Lung microvascular endothelial cell (primary cell): ENCODE data around the gene CASP2. TPM values are rescaled to one million over a fixed set of nuclear protein-coding genes. Genes with fewer than 3 reads are reported as not detected.

Experiments
- DNase-seq, 2 donors: peaks; one replicate each; pipeline versions ENCODE4 v3.0.0 to v3.0.0-alpha.2; 2010; ENCODE audit warnings: low read depth in 2 of 2
- total RNA-seq: library from RNA; depleted of rRNA; stranded (reverse); fragments of >200 nt; gene quantifications from 2 replicates; pipeline ENCODE4 v1.2.1, GENCODE V29; 2014

The CASP2 gene
- total RNA-seq, 1 donor from 2014 or later: 9.9 TPM

DNA sequence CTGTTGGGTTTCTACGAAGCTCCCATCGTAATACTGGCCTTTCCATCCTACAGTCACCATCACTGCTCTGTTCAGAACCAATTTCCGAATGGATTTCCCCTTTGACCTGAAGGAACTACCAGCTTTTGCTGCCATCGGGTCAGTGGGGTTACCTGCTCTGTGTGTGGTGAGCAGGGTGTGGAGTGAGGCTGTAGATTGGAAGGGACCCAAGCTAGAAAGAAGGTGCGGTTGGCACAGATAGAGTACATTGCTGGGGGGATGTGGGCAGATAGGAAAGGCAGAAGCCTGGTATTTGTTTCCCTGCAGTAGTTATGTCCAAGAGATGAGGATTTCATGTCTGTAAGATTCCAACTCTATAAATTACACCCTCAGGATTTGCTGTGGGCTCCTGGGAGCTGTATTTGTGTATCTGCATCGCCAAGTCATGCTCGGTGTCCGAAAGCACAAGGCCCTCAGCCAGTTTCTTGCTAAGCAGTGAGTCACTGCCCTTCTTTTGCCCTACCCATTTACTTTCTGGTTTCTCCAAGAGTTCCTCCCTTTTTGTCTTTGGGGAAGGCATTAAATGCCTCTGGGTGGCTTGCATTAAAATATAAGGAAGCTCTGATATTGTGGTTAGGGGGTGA lies 43.1 kb downstream of the CASP2 start:
- DNase-seq: peak in 1 of 2 donors; percentile 70

DNA sequence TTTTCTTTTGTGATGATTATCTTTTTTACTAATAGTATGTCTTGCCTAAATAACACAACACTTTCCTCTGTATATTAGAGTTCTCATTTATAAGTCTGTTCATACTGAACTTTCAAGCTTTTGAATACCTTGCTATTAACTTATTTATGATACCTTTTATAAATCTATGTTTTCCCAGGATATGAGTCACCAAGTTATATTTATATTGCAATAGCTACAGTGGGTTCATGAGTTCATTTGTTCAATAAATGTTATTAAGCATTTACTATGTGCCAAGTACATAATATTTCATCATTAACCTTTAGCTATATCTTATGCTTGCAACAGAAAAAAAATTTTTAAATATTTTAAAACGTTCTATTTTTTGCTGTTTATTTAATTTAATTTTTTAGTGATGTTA lies 46.1 kb downstream of the CASP2 start:
- DNase-seq: no peak

DNA sequence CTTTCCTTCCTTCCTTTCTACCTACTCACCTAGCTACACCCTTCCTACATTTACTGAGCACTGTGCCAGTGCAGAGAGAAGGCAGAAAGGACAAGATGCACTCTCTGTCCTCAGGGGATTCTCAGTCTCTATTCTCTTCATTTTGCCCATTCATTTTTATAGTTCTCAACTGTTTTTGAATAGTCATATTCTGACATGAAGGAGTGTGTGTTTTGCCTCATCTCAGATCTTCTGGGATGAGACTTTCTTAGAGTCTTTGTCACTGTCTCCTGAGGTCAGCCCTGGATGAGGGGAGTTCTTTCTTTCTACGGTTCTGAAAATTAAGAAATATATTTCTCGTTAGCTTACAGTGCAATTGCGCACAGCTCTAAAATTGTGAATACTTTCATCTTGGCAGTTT lies 49.1 kb downstream of the CASP2 start:
- no peak for DNase-seq

DNA sequence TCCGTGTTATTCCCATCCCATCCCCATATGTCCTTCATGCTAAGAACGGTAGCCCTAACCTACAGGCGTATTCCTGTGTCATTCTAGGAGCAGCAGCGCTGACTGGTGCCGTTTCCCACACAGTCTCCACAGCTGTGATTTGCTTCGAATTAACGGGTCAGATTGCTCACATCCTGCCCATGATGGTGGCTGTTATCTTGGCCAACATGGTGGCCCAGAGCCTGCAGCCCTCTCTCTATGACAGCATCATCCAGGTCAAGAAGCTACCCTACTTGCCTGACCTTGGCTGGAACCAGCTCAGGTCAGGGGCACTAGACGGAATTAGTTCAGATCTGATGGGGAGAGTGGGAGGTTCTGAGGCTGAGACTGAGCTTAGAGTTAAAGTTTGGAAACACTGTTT lies 53.7 kb downstream of the CASP2 start:
- DNase-seq: no peak

DNA sequence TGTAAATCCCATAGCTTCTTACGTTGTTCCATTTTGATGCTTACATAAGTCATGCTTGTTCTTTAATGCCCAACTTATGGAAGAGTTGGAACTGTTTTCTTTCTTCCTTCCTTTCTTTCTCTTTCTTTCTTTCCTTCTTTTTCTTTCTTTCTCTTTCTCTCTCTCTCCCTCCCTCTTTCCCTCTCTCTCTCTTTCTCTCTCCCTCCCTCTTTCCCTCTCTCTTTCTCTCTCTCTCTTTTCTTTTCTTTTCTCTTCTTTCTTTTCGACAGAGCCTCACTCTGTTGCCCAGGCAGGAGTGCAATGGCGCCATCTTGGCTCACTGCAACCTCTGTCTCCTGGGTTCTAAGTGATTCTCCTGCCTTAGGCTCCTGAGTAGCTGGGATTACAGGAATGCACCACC lies 55.4 kb downstream of the CASP2 start:
- DNase-seq: no peak

DNA sequence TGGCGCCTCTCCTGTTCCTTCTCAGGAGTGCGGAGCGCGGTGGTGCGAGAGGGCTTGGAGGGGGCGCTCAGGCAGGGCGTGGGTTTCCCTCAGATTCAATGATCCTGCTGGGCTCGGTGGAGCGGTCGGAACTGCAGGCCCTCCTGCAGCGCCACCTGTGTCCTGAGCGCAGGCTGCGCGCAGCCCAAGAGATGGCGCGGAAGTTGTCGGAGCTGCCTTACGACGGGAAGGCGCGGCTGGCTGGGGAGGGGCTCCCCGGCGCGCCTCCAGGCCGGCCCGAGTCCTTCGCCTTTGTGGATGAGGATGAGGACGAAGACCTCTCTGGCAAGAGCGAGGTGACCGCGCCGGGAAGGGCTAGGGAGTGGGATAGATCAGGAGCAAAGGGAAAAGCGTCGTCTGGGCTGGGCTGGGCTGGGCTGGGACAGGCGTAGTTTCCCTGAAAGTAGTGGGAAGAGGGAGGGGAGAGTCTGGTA lies 57.3 kb downstream of the CASP2 start:
- peak; percentile 35 to 53 for DNase-seq

DNA sequence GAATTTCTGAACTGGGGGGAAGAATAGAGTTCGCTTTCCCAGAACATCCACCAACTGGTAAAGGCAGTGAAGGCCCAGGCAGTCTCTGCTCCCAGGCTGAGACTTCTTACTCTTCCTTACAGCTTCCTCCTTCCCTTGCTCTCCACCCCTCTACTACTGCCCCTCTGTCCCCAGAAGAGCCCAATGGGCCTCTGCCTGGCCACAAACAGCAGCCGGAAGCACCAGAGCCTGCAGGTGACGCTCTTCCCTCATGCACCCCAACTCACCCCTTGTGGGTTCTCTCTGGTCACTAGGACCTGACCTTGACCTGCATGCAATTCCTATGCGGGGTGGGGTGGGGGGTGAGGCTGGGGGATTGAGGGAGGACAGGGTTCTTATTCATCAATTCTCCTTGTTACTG lies 57.9 kb downstream of the CASP2 start:
- no peak for DNase-seq

DNA sequence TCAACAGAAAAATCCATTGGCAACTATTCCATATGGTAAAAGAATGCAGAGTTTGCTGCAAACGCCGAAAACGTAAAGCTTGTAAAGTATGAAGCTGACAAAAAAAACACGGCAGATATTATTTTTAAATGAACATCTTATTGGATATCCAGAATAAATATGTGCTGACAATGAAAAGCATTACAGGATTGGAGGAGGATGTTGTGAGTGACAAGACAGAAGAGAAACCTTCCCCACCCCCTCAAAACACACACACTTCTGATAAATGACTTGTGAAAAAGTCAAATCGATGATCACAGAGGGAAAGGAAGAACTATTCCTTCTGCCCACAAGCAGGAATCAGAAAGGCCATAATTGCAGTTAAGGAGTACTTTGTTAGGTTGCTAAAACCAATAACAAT lies 59.8 kb downstream of the CASP2 start:
- no peak for DNase-seq

DNA sequence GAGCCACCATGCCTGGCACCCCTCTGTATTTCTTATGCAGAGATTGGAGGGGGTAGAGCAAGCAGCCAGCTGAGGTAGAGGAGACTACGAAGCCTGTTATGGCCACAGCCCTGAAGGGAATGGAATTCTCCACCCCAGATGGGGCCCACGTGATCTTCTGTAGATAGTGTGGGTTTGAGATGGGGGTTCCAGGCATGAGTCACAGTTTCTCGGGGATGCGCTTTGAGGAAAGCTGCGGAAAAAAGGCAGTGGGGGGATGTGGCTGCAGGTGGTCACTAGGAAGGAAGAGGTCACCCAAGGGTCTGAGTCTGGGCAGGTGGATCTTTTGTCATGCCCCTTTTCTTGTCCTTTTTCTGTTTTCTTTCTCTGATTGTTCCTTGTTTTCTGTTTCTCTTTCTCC lies 62.9 kb downstream of the CASP2 start:
- DNase-seq: no peak

DNA sequence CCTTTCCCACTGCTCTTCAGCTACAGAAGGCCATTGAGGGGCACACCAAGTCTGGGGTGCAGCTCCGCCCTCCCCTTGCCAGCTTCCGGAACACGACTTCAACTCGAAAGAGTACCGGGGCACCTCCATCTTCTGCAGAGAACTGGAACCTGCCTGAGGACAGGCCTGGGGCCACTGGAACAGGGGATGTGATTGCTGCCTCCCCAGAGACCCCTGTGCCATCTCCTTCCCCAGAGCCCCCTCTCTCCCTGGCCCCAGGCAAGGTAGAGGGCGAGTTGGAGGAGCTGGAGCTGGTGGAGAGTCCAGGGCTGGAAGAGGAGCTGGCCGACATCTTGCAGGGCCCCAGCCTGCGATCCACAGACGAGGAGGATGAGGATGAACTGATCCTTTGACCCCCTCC lies 63.4 kb downstream of the CASP2 start:
- no peak for DNase-seq

DNA sequence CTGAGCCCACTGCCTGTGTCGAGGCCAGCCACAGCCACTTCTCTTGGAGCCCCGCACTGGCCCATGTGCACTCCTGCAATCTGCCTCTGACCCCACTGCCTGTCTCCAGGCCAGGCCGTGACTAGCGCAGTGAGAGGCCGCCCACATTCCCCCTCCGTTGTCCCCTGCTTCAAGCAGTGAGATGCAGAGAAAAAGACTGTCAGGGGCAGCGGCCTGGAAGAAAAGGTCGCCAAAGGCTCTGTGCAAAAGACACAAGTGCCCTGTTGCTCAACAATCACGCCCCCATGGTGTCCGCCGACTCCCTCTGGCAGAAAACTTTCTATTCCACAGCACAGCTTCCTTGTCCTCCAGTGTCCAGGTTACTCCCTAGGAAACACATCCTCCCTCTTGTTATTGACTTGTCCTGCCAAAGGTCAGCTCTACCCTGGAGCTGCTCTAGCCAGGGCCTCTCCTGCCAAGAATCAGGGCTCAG lies 64.4 kb downstream of the CASP2 start:
- no peak for DNase-seq

DNA sequence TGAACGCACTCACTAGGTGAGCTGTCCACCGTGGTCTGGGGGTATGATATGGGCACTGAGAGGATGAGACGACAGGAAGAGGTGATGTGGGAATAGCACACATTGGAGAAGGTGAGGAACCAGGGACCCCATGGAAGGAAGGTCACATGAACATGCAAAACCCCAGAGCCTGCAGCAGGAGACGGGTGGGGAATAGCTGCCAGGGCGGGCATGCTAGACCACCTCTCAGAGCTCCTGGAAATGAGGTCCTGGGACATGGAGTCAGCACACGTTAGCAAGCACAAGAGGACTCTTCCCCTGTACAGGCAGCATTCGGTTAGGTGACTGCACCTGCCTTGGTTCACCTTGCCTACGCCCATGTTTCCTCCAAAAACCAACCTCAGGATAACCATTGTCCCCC lies 66.2 kb downstream of the CASP2 start:
- DNase-seq: no peak

DNA sequence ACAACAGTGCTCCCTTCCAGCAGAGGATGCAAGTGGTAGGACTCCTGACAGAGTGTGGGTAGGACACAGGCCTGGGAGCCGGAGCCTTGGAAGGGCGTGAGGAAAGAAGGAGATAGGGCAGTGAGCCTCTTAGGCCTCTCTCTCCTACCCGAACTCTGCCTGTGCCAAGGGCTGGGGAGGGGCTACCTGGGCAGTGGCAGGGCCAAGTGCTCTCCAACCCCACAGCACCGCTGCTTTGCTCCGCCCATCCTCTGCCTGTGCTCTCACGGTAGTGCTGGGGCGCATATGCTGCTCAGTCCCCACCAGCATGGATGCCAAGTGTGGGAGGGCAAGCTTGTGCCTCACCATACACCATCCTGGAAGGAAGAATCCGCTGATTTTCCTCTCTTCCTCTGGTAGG lies 66.8 kb downstream of the CASP2 start:
- no peak for DNase-seq

DNA sequence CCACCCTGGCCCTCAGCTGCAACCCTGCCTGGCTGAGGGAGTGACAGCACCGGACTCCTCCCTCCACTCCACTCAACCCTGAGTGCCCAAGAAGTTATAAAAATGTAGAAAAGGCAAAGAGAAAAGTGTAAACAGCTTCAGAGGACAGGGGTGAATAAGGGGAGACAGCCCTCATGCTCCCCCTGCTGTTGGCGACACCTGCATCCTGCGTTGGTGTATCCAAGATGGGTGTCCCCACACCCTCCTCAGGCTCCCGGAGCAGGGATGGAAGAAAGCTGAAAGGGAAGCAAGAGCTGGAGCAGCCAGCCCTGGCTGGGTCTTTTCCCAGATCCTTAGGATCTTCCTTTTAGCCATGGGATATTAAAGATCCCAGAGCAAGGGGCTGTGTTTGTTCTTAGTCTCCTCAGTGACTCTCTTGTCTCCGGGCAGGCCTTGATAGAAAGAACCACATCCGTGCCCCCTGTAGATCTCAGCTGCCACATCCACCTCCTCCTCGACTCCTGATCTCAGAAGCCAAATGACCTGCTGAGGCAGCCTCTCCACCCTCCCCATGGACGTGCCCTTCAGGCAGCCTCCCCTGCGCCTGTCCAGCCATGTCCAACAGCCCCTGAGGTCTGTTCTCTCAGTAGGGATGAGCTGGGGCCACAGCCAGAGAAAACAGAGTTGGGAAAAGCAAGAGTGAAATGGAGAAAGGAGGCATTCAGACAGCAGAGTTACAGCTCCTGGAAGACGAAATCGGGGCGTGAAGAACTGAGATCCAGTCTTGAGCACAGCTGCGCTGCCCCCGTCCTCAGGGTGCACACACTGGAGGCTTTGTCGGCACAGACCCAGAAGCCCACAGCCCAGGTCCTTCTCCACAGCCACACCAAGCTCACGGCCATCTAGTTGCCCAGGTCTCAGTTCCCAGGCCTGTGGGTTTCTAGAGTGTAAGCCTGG lies 67.6 kb downstream of the CASP2 start:
- DNase-seq: no peak

DNA sequence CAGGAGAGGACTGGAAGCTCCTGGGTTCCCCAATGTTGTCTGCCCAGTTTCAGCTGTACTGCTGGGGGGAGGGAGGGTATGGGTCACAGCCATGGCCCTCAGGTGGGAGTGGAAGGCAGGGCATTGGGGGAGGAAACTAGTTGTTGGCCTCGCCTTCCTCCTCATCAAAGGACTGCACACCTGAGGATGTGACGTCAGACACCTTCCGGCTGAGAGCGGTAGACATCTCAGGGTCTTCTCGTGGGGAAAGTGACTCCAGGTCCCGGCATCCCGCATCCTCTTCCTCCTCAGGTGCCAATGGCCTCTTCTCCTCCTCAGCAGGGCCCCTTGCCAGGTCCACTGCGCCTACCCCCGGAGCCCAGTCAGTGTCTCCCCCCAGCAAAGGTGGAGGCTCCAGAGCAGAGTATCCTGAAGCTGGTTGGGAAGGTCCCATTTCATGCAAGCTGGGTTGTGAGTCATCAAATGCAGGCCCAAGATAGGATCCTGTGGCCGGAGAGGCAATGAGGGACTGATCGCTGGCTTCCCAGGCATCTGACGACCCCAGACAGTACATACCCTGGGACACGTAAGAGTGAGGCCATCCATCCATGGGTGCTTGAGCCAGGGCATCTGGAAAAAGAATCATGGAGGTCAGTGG lies 68.4 kb downstream of the CASP2 start:
- DNase-seq: no peak

Other genes starting within 250 kb of the CASP2 start
- not detected in 2 replicates for gene OR6V1, start 236.0 kb upstream of the CASP2 start, total RNA-seq
- gene PIP, start 156.3 kb upstream of the CASP2 start, total RNA-seq: not detected in 2 replicates
- gene TAS2R39, start 104.9 kb upstream of the CASP2 start, total RNA-seq: not detected in 2 replicates
- not detected in 2 replicates for gene TAS2R40, start 66.3 kb upstream of the CASP2 start, total RNA-seq
- gene GSTK1, start 24.9 kb upstream of the CASP2 start, total RNA-seq: 61.5 and 77.0 TPM in 2 replicates
- not detected in 2 replicates for gene TMEM139, start 3.4 kb upstream of the CASP2 start, total RNA-seq
- gene CLCN1, start 27.8 kb downstream of the CASP2 start, total RNA-seq: not detected in 2 replicates
- under 0.01 and 0.22 TPM in 2 replicates for gene FAM131B, start 74.4 kb downstream of the CASP2 start, total RNA-seq
- gene ZYX, start 93.0 kb downstream of the CASP2 start, total RNA-seq: 12.0 and 13.9 TPM in 2 replicates
- 0.20 TPM in 1 of 2 replicates, not detected in the other for gene EPHA1, start 120.5 kb downstream of the CASP2 start, total RNA-seq
- gene TAS2R60, start 155.1 kb downstream of the CASP2 start, total RNA-seq: not detected in 2 replicates
- not detected in 2 replicates for gene TAS2R41, start 189.5 kb downstream of the CASP2 start, total RNA-seq